Measurements from ENCODE around the gene ZBTB11. TPM values are rescaled to one million over a fixed set of nuclear protein-coding genes. Genes with fewer than 3 reads are reported as not detected.

ZBTB11 gene
- total RNA-seq, 1 experiment from 2014 or later, result 36.5 TPM

- peak; percentile 20 for DNase-seq
- H3K9me3 Mint-ChIP-seq (ENCODE audit: low read depth, unreplicated experiment), result no peaks in the 10 kb centered on the region
- intact Hi-C loops (cut with micrococcal nuclease; ENCODE audit: unreplicated experiment), result loop anchor here (2.0 to 5.0 kb wide), 3 partner anchors 435 to 547 kb away; no protein-coding TSS in a partner anchor
- TF ChIP-seq CTCF (IDR thresholded peaks at IDR 0.05; ENCODE audit: unreplicated experiment), result no peak
- H3K4me1 Mint-ChIP-seq (ENCODE audit: low read depth, unreplicated experiment), result peaks cover 23% of the 10 kb centered on the region
- H3K27ac Mint-ChIP-seq (ENCODE audit: unreplicated experiment), result peak overlapping the region; percentile 85
- BruUV-seq (replicated peaks), result TSS peak; percentile 44
- CTCF ChIA-PET, result interaction anchor here (1.1 to 1.9 kb wide), 3 partner anchors 103 to 552 kb away, joined by 3 to 9 read pairs (median 4); partner anchors contain the start of gene PCNP
- peak overlapping the region; percentile 80 for H3K4me3 Mint-ChIP-seq (ENCODE audit: low read depth, unreplicated experiment)
- H3K36me3 Mint-ChIP-seq (ENCODE audit: insufficient read depth, unreplicated experiment), result peaks cover 53% of the 10 kb centered on the region
- no peaks in the 10 kb centered on the region for H3K27me3 Mint-ChIP-seq (ENCODE audit: unreplicated experiment)
These were observed 729 bp upstream of the ZBTB11 start for GRCh38 chr3:101677436-101678286.

GRCh38 chr3:101676216-101676764 lies 642 bp downstream of the ZBTB11 start:
- peak overlapping the region; percentile 80 for H3K4me3 Mint-ChIP-seq (ENCODE audit: low read depth, unreplicated experiment)
- TF ChIP-seq CTCF (IDR thresholded peaks at IDR 0.05; ENCODE audit: unreplicated experiment), result no peak
- peaks cover 22% of the 10 kb centered on the region for H3K4me1 Mint-ChIP-seq (ENCODE audit: low read depth, unreplicated experiment)
- H3K9me3 Mint-ChIP-seq (ENCODE audit: low read depth, unreplicated experiment), result no peaks in the 10 kb centered on the region
- CTCF ChIA-PET, result interaction anchor here (1.3 to 1.6 kb wide), 3 partner anchors 126 to 553 kb away, joined by 3 to 4 read pairs (median 3); no protein-coding TSS in a partner anchor
- peak overlapping the region; percentile 85 for H3K27ac Mint-ChIP-seq (ENCODE audit: unreplicated experiment)
- H3K27me3 Mint-ChIP-seq (ENCODE audit: unreplicated experiment), result no peaks in the 10 kb centered on the region
- peak; percentile 98 for DNase-seq
- no TSS peak for BruUV-seq (replicated peaks)
- peaks cover 42% of the 10 kb centered on the region for H3K36me3 Mint-ChIP-seq (ENCODE audit: insufficient read depth, unreplicated experiment)
- intact Hi-C loops (cut with micrococcal nuclease; ENCODE audit: unreplicated experiment), result loop anchor here (2.0 to 5.0 kb wide), 3 partner anchors 436 to 549 kb away; no protein-coding TSS in a partner anchor

- H3K27ac Mint-ChIP-seq (ENCODE audit: unreplicated experiment), result peak overlapping the region; percentile 85
- no peaks in the 10 kb centered on the region for H3K9me3 Mint-ChIP-seq (ENCODE audit: low read depth, unreplicated experiment)
- intact Hi-C loops (cut with micrococcal nuclease; ENCODE audit: unreplicated experiment), result loop anchor here (2.0 to 5.0 kb wide), 3 partner anchors 437 to 549 kb away; no protein-coding TSS in a partner anchor
- BruUV-seq (replicated peaks), result no TSS peak
- CTCF ChIA-PET, result interaction anchor here (1.4 to 1.6 kb wide), 2 partner anchors 127 to 547 kb away, joined by 3 to 4 read pairs; no protein-coding TSS in a partner anchor
- no peak for TF ChIP-seq CTCF (IDR thresholded peaks at IDR 0.05; ENCODE audit: unreplicated experiment)
- H3K36me3 Mint-ChIP-seq (ENCODE audit: insufficient read depth, unreplicated experiment), result peaks cover 37% of the 10 kb centered on the region
- DNase-seq, result peak; percentile 19
- peak overlapping the region; percentile 80 for H3K4me3 Mint-ChIP-seq (ENCODE audit: low read depth, unreplicated experiment)
- H3K4me1 Mint-ChIP-seq (ENCODE audit: low read depth, unreplicated experiment), result peaks cover 17% of the 10 kb centered on the region
- H3K27me3 Mint-ChIP-seq (ENCODE audit: unreplicated experiment), result no peaks in the 10 kb centered on the region
These were observed 1.2 kb downstream of the ZBTB11 start for GRCh38 chr3:101675709-101676215.

- BruUV-seq (replicated peaks), result no TSS peak
- Mint-ChIP-seq H3K4me3 (ENCODE audit: low read depth, unreplicated experiment) (peak overlapping the region; percentile 80), H3K36me3 (ENCODE audit: insufficient read depth, unreplicated experiment) (peaks cover 31% of the 10 kb centered on the region), H3K4me1 (ENCODE audit: low read depth, unreplicated experiment) (peaks cover 15% of the 10 kb centered on the region), H3K27me3 (ENCODE audit: unreplicated experiment) (no peaks in the 10 kb centered on the region), H3K27ac (ENCODE audit: unreplicated experiment) (no peak overlapping the region), H3K9me3 (ENCODE audit: low read depth, unreplicated experiment) (no peaks in the 10 kb centered on the region)
- no peak for DNase-seq
- CTCF ChIA-PET, result interaction anchor here (0.7 kb wide), 2 partner anchors 33 to 835 kb away, joined by 3 to 4 read pairs; no protein-coding TSS in a partner anchor
- TF ChIP-seq CTCF (IDR thresholded peaks at IDR 0.05; ENCODE audit: unreplicated experiment), result no peak
- intact Hi-C loops (cut with micrococcal nuclease; ENCODE audit: unreplicated experiment), result loop anchor here (5.0 kb wide), 1 partner anchor 102 kb away; the partner anchor contains the start of gene PCNP
These were observed 2.4 kb downstream of the ZBTB11 start for GRCh38 chr3:101674518-101674917.
